ENCODE results near the gene BPIFB6. TPM values are rescaled to one million over a fixed set of nuclear protein-coding genes. Genes with fewer than 3 reads are reported as not detected.

BPIFB6 gene
- total and polyA plus RNA-seq, 2 donors (not counting 3 experiments of a cell fraction or from before 2014, with no cell fraction given) = not detected

DNA sequence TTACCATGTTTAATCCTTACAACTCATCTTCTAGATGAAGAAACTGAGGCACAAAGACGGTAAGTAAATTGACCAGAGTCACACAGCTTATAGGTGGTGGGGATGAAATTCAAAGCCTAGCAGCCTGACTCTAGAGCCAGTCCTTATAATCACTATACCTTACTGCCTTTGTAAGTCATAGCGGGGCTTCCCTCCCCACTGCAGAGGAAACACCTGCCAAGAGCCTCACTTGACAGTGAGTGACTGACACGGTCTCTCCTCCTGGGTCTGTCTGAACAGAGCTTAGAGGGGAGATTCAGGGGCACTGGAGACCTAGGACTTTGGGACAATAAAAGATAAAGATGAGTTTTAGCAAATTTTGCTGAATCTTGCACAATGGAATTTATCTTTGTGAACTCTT lies 40.1 kb upstream of the BPIFB6 start:
- DNase-seq (ENCODE audit: low read depth, low spot score) (no peak), FAIRE-seq (no peak)
- Histone ChIP-seq H3K27ac (ENCODE audit: insufficient read depth, low read depth, low read length) (no peak overlapping the region), H3K9me1 (replicated peaks; ENCODE audit: control insufficient read depth, extremely low read depth, insufficient read depth, low read length) (no peaks in the 10 kb centered on the region), H3K4me3 (replicated peaks in 1 of 3; ENCODE audit: insufficient read depth in 1 of 3, low read depth in 1 of 3, low read length in 3 of 3) (no peak overlapping the region), H4K20me1 (replicated peaks; ENCODE audit: control insufficient read depth, extremely low read depth, insufficient read depth, low read length) (no peaks in the 10 kb centered on the region), H3K4me1 (ENCODE audit: control insufficient read depth, extremely low read depth, insufficient read depth, low read length) (no peaks in the 10 kb centered on the region), H3K36me3 (ENCODE audit: control insufficient read depth in 2 of 2, extremely low read depth in 1 of 2, insufficient read depth in 2 of 2, low read length in 2 of 2) (no peaks in the 10 kb centered on the region), H3K79me2 (ENCODE audit: control insufficient read depth, insufficient read depth, low read length) (no peaks in the 10 kb centered on the region), H2AFZ (ENCODE audit: low read depth, low read length) (no peak overlapping the region), H3K27me3 (ENCODE audit: control insufficient read depth in 2 of 2, insufficient read depth in 2 of 2, low read length in 2 of 2) (peaks cover 2 to 4% of the 10 kb centered on the region in 2 experiments), H3K9ac (replicated peaks; ENCODE audit: extremely low read depth, insufficient read depth, low read length) (no peak overlapping the region), H3K4me2 (ENCODE audit: insufficient read depth, low read length) (no peak overlapping the region), H3K9me3 (replicated peaks; ENCODE audit: control insufficient read depth, insufficient read depth, low read length) (no peaks in the 10 kb centered on the region)
- ChIA-PET CTCF (no interaction called here), POLR2A (no interaction called here)
- no TSS peak for BruUV-seq (replicated peaks)
- intact Hi-C loops (cut with micrococcal nuclease) = no loop called here
- no peak for TF ChIP-seq JUN (IDR thresholded peaks at IDR 0.05; ENCODE audit: borderline replicate concordance, insufficient read depth, insufficient read length, low read depth)
- TF ChIP-seq MAX (IDR thresholded peaks at IDR 0.05; ENCODE audit: insufficient read depth, insufficient read length) = no peak
- no peak for TF ChIP-seq EZH2 (IDR thresholded peaks at IDR 0.05; ENCODE audit: borderline replicate concordance, low read depth, low read length, severe bottlenecking)
- no peak for TF ChIP-seq MYC (IDR thresholded peaks at IDR 0.05; ENCODE audit: low read depth, low read length)
- TF ChIP-seq POLR2A (IDR thresholded peaks at IDR 0.05; ENCODE audit: low read depth, low read length) = no peak
- no peak for TF ChIP-seq FOS (IDR thresholded peaks at IDR 0.05; ENCODE audit: borderline replicate concordance, insufficient read depth, low read length)
- TF ChIP-seq GATA2 (IDR thresholded peaks at IDR 0.05; ENCODE audit: insufficient read depth, insufficient read length, low read depth, low read length) = no peak
- TF ChIP-seq, protein P1, sequence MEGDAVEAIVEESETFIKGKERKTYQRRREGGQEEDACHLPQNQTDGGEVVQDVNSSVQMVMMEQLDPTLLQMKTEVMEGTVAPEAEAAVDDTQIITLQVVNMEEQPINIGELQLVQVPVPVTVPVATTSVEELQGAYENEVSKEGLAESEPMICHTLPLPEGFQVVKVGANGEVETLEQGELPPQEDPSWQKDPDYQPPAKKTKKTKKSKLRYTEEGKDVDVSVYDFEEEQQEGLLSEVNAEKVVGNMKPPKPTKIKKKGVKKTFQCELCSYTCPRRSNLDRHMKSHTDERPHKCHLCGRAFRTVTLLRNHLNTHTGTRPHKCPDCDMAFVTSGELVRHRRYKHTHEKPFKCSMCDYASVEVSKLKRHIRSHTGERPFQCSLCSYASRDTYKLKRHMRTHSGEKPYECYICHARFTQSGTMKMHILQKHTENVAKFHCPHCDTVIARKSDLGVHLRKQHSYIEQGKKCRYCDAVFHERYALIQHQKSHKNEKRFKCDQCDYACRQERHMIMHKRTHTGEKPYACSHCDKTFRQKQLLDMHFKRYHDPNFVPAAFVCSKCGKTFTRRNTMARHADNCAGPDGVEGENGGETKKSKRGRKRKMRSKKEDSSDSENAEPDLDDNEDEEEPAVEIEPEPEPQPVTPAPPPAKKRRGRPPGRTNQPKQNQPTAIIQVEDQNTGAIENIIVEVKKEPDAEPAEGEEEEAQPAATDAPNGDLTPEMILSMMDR (IDR thresholded peaks at IDR 0.05; ENCODE audit: extremely low read depth in 1 of 2, insufficient read depth in 1 of 2, low read depth in 1 of 2, low read length in 2 of 2) = no peak
- TF ChIP-seq POLR2AphosphoS5 (IDR thresholded peaks at IDR 0.05; ENCODE audit: insufficient read depth, low read depth, low read length) = no peak
- dilution Hi-C loops (cut with MboI; ENCODE audit: extremely low pct_ligation_motif_present, low sequenced_read_pairs) = no loop called here

All from endothelial cell of umbilical vein (primary cell).